ENCODE results near the gene TMPRSS9. TPM values are rescaled to one million over a fixed set of nuclear protein-coding genes. Genes with fewer than 3 reads are reported as not detected.
"Not testable (repeated sequence)": the region's sequence is repeated elsewhere in the genome, so short reads cannot be mapped to it uniquely, and the experiment has no call there.

Gene TMPRSS9
- polyA plus RNA-seq, 4 donors, result 0.13 to 0.49 (median 0.31) TPM

GRCh38 chr19:2415281-2415972 lies 55.4 kb downstream of the TMPRSS9 start:
- no peak for DNase-seq (ENCODE audit: low read depth in 4 of 4, low spot score in 3 of 4)

DNA sequence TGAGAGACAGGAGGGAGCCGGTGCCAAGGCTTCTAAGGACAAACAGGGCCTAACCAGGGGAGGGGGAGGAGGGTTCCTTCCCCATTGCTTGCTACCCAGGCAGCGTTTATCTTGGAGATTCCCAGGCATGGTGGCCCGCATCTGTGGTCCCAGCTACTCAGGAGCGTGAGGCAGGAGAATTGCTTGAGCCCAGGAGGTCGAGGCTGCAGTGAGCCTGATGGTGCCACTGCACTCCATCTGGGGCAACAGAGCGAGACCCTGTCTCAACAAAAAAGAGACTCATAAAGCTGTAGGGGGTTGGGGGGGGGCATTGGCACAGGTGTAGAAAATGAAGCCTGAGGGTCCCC lies 55.9 kb downstream of the TMPRSS9 start:
- DNase-seq (ENCODE audit: low read depth in 4 of 4, low spot score in 3 of 4), result no peak

DNA sequence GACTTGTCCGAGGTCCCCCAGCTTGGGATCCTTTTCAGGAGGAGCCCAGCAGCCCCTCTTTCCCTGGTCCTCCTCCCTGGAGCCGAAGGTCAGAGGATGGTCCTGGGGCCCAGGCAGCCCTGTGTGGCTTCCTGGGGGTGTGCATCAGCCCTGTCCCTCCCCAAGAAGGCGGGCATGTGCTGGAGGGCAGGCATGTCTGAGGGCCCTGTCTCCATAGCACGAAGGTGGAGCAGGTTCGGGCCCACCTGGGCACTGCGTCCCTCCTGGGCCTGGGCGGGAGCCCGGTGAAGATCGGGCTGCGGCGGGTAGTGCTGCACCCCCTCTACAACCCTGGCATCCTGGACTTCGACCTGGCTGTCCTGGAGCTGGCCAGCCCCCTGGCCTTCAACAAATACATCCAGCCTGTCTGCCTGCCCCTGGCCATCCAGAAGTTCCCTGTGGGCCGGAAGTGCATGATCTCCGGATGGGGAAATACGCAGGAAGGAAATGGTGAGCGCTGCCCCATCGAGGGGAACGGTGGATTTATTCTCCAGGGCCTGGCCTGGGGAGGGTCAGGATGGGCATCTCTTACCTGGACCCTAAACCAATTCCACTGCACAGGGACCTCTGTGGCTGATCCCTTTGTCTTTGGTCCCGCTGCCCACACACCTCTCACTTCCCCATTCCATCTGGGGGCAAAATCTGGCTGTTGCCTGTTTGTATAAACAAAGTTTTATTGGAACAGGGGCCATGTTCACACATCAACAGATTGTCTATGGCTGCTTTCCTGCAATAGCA lies 56.4 kb downstream of the TMPRSS9 start:
- DNase-seq (ENCODE audit: low read depth in 4 of 4, low spot score in 3 of 4), result no peak

- DNase-seq (ENCODE audit: low read depth in 4 of 4, low spot score in 3 of 4), result not testable (repeated sequence)
These were observed 57.4 kb downstream of the TMPRSS9 start for GRCh38 chr19:2417436-2417835.

DNA sequence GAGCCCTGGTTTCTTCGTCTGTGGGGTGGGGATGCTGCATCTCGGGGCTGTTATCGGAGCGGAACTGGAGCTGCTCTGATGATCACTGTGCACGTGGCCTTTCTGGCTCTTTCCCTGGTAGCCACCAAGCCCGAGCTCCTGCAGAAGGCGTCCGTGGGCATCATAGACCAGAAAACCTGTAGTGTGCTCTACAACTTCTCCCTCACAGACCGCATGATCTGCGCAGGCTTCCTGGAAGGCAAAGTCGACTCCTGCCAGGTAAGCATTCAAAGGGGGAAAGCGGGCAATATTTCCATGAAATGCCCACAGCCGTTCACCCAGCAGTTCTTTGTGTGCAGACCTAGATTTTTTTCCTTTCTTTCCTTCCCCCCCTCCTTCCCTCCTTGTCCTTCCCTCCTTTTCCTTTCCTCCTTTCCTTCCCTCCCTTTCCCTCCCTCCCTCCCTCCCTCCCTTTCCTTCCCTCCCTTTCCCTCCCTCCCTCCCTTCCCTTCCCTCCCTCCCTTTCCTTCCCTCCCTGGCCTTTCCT lies 57.9 kb downstream of the TMPRSS9 start:
- DNase-seq (ENCODE audit: low read depth in 4 of 4, low spot score in 3 of 4), result no peak

- DNase-seq (ENCODE audit: low read depth in 4 of 4, low spot score in 3 of 4), result no peak
These were observed 59.7 kb downstream of the TMPRSS9 start for GRCh38 chr19:2419754-2420153.

GRCh38 chr19:2420490-2420889 lies 60.4 kb downstream of the TMPRSS9 start:
- no peak for DNase-seq (ENCODE audit: low read depth in 4 of 4, low spot score in 3 of 4)

GRCh38 chr19:2421581-2422306 lies 61.7 kb downstream of the TMPRSS9 start:
- no peak for DNase-seq (ENCODE audit: low read depth in 4 of 4, low spot score in 3 of 4)

- DNase-seq (ENCODE audit: low read depth in 4 of 4, low spot score in 3 of 4), result no peak
These were observed 63.2 kb downstream of the TMPRSS9 start for GRCh38 chr19:2423071-2423914.

GRCh38 chr19:2423915-2424685 lies 64.0 kb downstream of the TMPRSS9 start:
- DNase-seq (ENCODE audit: low read depth in 4 of 4, low spot score in 3 of 4), result no peak

- DNase-seq (ENCODE audit: low read depth in 4 of 4, low spot score in 3 of 4), result no peak
These were observed 64.9 kb downstream of the TMPRSS9 start for GRCh38 chr19:2424686-2425621.

DNA sequence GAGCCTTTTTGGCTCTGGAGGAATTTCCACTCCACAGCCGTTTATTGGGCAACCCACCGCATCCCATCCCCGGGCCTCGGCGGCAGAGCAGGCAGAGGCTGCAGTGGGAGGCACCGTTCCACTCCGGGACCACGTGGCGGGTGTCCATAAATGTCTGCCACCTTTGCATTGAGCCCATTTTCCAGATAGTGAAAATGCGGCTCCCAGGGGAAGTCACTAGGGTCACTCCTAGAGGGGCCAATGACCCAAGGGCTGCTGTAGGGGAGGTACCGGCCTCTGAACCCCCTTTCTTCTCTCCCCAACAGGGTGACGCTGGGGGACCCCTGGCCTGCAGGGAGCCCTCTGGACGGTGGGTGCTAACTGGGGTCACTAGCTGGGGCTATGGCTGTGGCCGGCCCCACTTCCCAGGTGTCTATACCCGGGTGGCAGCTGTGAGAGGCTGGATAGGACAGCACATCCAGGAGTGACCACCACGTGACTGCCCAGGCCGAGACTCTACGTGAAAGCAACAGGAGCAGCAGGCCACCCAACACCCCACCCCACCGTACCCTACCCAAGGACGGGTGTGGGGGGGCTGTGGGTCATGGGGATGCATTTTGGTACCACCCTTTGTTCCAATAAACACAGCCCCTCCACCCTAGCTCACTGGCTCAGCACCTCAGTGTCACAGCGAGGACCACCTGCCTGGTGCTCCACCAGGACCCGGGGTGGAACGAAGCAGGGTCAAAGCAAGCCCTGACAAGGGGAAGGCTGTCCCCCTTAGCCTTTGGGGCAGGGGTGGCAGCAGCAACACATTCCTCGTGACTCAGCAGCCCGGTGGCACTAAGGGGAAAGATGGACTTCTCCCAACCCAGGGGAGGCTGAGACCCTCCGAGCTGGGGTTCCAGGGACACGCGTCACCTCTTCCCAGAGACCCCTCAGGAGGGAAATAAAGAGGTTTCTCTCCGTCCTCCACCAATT lies 65.8 kb downstream of the TMPRSS9 start:
- no peak for DNase-seq (ENCODE audit: low read depth in 4 of 4, low spot score in 3 of 4)

GRCh38 chr19:2426611-2427428 lies 66.8 kb downstream of the TMPRSS9 start:
- DNase-seq (ENCODE audit: low read depth in 4 of 4, low spot score in 3 of 4), result no peak

DNA sequence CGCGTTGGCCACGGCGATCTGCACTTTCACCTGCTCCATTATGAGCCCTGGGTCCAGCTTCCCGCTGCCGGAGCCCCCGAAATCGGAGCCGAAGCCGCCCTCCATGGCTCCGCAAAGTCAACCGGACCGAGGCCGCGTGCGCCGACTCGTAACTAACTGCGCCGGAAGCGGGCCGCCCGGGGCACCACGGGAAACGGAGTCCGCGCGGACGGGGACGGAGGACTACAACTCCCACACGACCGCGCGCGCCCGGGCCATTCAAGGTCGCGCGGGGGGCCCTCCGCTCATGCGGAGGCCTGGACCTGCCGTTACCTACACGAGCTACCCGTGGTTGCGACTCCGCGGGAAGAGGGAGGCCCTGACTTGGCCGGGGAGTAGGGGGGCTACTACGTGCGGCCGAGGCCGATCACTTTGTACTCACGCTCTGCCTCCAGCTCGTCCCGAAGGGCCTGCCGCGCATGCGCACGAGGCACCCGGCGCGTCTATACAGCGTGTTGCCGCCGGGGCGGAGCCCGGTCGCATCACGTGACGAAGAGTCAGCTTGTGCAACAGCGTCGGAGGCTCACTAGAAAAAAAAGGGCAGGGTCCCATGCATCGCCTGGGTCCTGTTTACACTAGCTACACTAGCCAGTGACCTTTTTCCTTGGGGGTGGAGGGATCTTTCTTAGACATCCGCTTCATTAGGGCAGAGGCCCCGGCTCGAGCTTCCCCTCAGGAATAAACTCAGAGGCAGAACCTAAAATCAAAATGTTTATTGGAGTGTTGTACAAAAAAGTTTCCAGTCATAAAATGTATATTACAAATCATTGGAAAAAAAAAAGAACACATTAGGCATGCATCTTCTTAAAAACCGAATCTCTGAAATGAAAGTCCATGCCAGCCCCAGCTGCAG lies 67.6 kb downstream of the TMPRSS9 start, which contains the start of gene TIMM13:
TSS of gene TIMM13 (minus strand) at position 158 of the 892 bp plus-strand sequence. CDS start at position 105, 53 bp downstream.
- DNase-seq (ENCODE audit: low read depth in 4 of 4, low spot score in 3 of 4), result peak; percentile 92 to 99 (median 94)

GRCh38 chr19:2428321-2428690 lies 68.2 kb downstream of the TMPRSS9 start:
- DNase-seq (ENCODE audit: low read depth in 4 of 4, low spot score in 3 of 4), result no peak
